ENCODE data around the gene PTGR1.

PTGR1 gene

DNA sequence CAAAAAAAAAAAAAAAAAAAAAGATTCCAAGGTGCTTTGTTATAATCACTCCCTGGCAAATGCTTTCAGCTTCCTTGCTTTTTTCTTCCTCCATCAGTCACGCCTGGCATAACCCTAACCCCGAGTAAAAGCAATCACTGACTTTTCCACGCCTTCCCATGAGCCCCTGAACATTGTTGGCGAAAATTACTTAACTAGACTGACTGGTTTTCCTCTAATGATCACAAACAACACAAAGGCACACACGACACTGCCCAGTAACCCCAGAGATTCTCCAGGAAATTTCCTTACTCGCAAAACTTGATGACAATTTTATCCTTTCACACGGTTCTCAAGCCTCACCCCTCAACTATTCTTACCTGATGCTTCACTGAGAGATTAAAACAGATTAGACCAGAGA is 11.4 kb upstream of the PTGR1 start:
- Histone ChIP-seq H3K36me3 (no peaks in the 10 kb centered on the region), H3K4me3 (ENCODE audit: low read depth in 1 of 2, low read length in 1 of 2) (no peak overlapping the region), H3K4me1 (ENCODE audit: control insufficient read depth in 1 of 2, insufficient read depth in 1 of 2, low read depth in 1 of 2, low read length in 1 of 2) (no peaks in the 10 kb centered on the region), H3K9me3 (no peaks in the 10 kb centered on the region), H3K27ac (no peak overlapping the region), H3K27me3 (peaks cover 60% of the 10 kb centered on the region)
- TF ChIP-seq, protein P1, sequence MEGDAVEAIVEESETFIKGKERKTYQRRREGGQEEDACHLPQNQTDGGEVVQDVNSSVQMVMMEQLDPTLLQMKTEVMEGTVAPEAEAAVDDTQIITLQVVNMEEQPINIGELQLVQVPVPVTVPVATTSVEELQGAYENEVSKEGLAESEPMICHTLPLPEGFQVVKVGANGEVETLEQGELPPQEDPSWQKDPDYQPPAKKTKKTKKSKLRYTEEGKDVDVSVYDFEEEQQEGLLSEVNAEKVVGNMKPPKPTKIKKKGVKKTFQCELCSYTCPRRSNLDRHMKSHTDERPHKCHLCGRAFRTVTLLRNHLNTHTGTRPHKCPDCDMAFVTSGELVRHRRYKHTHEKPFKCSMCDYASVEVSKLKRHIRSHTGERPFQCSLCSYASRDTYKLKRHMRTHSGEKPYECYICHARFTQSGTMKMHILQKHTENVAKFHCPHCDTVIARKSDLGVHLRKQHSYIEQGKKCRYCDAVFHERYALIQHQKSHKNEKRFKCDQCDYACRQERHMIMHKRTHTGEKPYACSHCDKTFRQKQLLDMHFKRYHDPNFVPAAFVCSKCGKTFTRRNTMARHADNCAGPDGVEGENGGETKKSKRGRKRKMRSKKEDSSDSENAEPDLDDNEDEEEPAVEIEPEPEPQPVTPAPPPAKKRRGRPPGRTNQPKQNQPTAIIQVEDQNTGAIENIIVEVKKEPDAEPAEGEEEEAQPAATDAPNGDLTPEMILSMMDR (IDR thresholded peaks at IDR 0.05) = no peak

DNA sequence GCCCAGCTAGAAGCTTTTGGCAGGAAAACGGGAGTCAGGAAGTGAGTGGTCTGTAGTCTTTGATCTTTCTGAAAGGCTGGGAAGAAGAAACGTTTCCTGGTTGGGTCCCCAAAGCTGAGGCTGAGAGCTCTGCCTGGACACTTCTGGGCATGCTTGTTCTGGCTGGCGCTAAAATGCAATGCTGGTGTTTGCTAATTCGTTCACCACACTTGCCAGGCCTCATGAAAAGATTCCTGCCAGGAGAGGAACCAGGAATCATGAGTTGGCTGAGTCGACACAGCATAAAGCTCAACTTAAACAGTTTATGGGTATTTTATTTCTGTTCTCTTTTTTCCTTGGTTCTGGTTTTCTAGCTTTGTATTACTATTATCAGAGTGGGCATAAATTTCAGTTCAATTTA is 10.7 kb upstream of the PTGR1 start:
- TF ChIP-seq, protein P1 (IDR thresholded peaks at IDR 0.05) = no peak
- Histone ChIP-seq H3K27ac (no peak overlapping the region), H3K4me1 (ENCODE audit: control insufficient read depth in 1 of 2, insufficient read depth in 1 of 2, low read depth in 1 of 2, low read length in 1 of 2) (no peaks in the 10 kb centered on the region), H3K36me3 (no peaks in the 10 kb centered on the region), H3K9me3 (no peaks in the 10 kb centered on the region), H3K4me3 (ENCODE audit: low read depth in 1 of 2, low read length in 1 of 2) (no peak overlapping the region), H3K27me3 (peaks cover 63% of the 10 kb centered on the region)

DNA sequence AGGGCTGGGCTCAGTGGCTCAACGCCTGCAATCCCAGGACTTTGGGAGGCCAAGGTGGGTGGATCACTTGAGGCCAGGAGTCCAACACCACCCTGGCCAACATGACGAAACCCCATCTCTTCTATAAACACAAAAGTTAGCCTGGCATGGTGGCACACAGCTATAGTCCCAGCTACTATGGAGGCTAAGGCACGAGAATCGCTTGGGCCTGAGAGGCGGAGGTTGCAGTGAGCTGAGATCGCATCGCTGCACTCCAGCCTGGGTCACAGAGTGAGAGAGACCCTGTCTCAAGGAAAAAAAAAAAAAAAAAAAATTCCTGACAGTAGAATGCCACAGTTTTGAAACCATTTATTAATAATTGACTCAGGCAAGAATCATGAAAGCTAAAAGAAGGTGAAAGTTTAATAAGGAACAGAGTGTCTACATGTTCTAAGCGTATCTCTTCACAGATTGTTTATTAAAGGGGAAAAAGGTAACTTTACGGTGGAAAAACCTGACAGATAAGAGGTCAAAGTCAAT is 5.7 kb upstream of the PTGR1 start:
- peaks cover 0 to under 1% of the 10 kb centered on the region in 2 experiments for H3K4me1 ChIP-seq (ENCODE audit: control insufficient read depth in 1 of 2, insufficient read depth in 1 of 2, low read depth in 1 of 2, low read length in 1 of 2)
- H3K9me3 ChIP-seq = no peaks in the 10 kb centered on the region
- TF ChIP-seq, protein P1 (IDR thresholded peaks at IDR 0.05) = no peak
- peaks cover 69% of the 10 kb centered on the region for H3K27me3 ChIP-seq
- no peak overlapping the region for H3K27ac ChIP-seq
- no peak overlapping the region for H3K4me3 ChIP-seq (ENCODE audit: low read depth in 1 of 2, low read length in 1 of 2)
- no peaks in the 10 kb centered on the region for H3K36me3 ChIP-seq

DNA sequence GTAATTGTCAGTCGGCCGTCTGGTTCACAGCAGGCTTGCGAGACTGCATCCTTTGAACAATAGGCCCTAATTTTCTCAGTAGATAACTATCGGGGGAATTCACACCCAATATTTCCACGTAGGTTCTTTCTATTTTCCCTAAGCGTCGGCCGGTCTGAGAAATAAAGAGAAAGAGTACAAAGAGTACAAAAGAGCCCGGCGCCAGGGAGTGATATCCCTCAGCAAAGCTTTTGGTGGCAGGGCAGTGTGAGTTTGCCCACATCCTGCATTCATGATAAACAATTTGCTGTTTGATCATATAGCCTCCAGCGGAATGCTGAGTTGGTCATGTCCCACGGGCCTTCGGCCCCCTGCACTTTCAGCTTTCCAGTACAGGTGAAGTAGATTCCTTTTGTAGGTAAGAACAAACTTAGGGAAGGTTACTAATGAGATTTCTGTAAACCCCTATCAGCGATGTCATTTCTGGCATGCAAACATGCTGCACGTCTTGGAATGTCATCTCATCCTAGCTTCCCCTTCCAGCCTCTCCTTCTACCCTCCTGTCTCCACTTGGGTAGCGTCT is 4.7 kb upstream of the PTGR1 start:
- TF ChIP-seq, protein P1 (IDR thresholded peaks at IDR 0.05) = no peak
- peaks cover 69% of the 10 kb centered on the region for H3K27me3 ChIP-seq
- peaks cover 7 to 10% of the 10 kb centered on the region in 2 experiments for H3K4me1 ChIP-seq (ENCODE audit: control insufficient read depth in 1 of 2, insufficient read depth in 1 of 2, low read depth in 1 of 2, low read length in 1 of 2)
- H3K27ac ChIP-seq = no peak overlapping the region
- no peak overlapping the region for H3K4me3 ChIP-seq (ENCODE audit: low read depth in 1 of 2, low read length in 1 of 2)
- H3K9me3 ChIP-seq = no peaks in the 10 kb centered on the region
- no peaks in the 10 kb centered on the region for H3K36me3 ChIP-seq

DNA sequence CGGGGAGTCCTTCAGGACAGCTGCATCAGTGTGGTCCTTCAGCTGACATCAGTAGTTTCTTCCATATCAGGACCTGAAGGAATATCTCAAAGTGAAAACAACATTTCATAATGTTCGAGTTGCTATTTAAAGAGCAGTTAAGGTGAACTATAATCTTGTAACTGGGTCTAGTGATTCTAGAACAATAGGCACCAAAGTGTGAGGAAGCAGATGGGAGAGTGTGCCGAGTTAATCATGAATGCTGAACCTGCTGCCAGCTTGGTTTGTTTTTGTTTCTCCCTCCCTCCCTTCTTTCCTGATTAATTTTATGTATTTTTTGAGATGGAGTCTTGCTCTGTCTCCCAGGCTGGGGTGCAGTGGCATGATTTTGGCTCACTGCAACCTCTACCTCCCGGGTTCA is 3.6 kb upstream of the PTGR1 start:
- Histone ChIP-seq H3K4me3 (ENCODE audit: low read depth in 1 of 2, low read length in 1 of 2) (no peak overlapping the region), H3K4me1 (ENCODE audit: control insufficient read depth in 1 of 2, insufficient read depth in 1 of 2, low read depth in 1 of 2, low read length in 1 of 2) (peaks cover 14 to 17% of the 10 kb centered on the region in 2 experiments), H3K27me3 (peaks cover 69% of the 10 kb centered on the region), H3K27ac (no peak overlapping the region), H3K9me3 (no peaks in the 10 kb centered on the region), H3K36me3 (no peaks in the 10 kb centered on the region)
- TF ChIP-seq, protein P1 (IDR thresholded peaks at IDR 0.05) = no peak

Data from neutrophil (primary cell).